Astrocyte (in vitro differentiated cells and primary cell): ENCODE measurements around the gene RIC1.

ENCODE experiments used
- CTCF ChIP-seq: IDR thresholded peaks from 2 replicates; pipeline ENCODE4 v1.5.1; 2011; ENCODE audit warnings: low read depth, mild to moderate bottlenecking, inconsistent platforms, low read length, moderate library complexity; ENCODE audit not compliant: insufficient read depth
- EZH2 ChIP-seq: IDR thresholded peaks from 2 replicates; pipeline ENCODE4 v1.6.1; 2012; ENCODE audit warnings: mild to moderate bottlenecking, low read length, inconsistent platforms; ENCODE audit not compliant: insufficient read depth

- TF ChIP-seq CTCF (no peak), EZH2 (no peak)
Measured at GRCh38 chr9:5764130-5764868, 135.4 kb downstream of the RIC1 start.
